HG03108 (cell line): Measurements from ENCODE around the gene NLRP6.
"Not testable (repeated sequence)": the region's sequence is repeated elsewhere in the genome, so short reads cannot be mapped to it uniquely, and the experiment has no call there.

Experiments used
- ATAC-seq: cut with Tn5 transposase; IDR thresholded peaks from one replicate; pipeline ENCODE4 v1.9.1; 2021; ENCODE audit warnings: moderate library complexity; ENCODE audit not compliant: unreplicated experiment

NLRP6 gene

DNA sequence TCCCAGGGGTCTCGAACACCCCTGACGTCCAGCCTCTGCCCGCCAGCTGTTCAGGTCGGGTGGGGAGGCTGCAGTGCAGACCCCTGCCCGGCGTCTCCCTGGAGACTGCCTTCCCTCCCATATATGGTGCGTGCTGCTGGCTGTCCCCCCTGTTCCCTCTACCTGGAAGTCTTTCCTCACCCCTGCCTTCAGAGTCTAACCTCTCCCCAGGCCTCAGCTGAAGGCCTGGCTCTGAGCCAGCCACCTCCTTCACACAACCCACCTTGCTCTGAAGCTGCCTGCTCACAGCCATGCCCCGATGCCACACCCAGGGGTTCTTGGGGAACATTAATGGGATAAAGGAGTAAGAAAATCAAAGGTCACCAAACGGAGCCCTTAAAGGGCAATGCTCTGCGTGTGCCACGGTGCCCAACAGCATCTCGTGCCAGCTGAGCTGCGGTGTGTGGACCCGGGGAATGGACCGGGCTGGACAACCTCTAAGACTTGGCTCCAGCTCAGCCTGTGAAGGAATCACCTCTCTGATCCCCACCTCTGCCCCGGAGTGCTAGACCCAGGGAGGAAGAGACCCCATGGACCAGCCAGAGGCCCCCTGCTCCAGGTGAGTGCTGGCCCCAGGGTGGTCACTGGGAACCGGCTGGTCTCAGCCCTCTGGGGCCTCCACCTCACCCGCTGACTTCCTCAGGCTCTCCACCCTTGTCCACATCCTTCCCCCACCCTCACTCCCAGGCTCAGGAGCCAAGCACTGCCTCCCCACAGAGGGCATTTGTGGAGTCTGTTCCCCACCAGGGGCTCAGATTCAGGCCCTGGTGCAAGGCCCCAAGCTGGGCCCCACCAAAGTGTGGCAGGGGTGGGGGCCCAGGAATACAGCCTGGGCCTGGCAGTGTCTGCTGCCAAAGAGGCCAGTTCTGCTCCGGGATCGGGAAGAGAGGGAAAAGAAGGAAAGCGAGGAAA lies at the start of gene NLRP6:
NLRP6 (plus strand) TSS at position 407 of the 951 bp plus-strand sequence; CDS start at position 570, 163 bp downstream.
- ATAC-seq, result no peak

DNA sequence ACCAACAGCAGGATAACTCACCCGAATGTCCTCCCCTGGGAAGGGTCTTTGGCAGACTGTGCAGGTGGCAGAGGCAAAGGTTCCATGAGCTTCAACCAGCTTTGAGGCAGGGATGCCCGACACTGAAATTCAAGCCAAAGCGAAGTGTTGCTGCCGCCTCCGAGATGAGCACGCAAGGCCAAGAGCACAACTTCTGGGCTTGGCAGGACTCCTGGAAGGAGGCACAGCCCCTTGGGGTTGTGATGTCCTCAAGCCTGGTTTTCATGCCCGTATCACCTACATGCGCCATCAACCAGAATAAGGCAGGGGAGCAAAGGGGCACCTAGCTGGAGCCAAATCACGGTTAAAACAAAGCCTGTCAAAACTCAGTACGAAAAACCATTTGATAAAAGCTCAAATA lies 47.8 kb upstream of the NLRP6 start:
- no peak for ATAC-seq

DNA sequence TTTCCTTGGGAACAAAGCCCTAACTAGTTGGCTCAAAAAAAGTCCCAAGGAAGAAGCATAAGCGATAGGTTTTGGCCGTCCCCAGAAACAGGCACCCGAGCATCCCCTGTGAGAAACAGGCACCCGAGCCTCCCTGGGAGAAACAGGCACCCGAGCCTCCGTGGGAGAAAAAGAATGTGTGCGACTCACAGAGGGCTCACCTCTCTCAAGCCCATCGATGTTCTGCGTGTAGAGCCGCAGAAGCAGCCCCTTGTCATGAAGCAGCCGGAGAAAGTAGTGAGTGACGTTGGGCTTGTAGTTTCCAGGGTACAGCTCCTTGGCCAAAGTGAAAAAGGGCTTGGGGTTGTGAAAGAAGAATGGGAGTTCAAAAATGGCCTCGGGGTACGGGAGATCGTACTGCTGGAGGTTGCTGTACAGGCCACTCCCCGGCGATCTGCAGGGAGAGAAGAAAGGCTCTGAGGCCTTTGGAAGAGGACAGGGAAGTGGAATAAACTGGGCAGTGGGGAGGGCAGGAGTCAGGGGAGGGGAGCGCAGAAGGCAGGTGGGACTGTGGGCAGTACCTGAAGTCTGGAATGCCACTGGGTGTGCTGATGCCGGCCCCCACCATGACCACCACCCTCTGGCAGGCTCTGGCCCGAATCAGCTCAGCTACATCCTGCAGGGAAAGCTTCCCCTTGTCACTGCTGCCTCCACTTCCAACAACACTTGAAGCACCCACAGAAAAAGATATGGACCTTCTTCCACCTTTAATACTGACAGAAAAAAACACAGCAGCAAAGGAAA lies 45.2 kb upstream of the NLRP6 start:
- ATAC-seq, result no peak

DNA sequence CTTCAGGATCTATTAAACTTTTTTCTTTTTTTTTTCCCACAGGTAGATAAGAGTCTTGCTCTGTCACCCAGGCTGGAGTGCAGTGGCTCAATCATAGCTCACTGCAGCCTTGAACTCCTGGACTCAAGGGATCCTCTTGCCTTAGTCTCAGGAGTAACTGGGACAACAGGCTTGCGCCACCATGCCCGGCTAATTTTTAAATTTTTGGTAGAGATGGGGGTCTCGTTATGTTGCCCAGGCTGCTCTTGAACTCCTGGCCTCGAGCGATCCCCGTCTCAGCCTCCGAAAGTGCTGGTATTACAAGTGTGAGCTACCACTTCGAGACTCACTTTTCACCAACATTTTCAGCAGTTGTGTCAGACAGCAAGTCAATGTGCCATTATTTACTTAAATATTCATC lies 43.0 kb upstream of the NLRP6 start:
- ATAC-seq, result no peak

DNA sequence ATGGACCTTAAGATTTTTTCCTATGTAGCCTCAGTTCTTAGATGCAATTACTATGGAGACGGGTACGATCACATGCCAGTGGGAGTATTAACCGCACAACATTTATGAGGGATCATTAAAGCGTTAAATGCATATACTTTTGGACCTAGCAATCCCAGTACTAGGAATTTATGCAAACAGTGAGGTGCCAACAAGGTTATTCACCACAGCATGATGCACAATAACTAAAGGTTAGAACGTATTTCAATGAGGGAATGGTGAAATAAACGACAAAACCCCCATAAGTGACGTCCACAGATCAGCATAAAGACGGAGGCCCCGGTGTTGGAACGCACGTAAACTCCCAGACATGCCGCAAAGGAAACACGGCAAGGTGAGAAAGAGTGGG lies 42.6 kb upstream of the NLRP6 start:
- peak; percentile 7 for ATAC-seq

DNA sequence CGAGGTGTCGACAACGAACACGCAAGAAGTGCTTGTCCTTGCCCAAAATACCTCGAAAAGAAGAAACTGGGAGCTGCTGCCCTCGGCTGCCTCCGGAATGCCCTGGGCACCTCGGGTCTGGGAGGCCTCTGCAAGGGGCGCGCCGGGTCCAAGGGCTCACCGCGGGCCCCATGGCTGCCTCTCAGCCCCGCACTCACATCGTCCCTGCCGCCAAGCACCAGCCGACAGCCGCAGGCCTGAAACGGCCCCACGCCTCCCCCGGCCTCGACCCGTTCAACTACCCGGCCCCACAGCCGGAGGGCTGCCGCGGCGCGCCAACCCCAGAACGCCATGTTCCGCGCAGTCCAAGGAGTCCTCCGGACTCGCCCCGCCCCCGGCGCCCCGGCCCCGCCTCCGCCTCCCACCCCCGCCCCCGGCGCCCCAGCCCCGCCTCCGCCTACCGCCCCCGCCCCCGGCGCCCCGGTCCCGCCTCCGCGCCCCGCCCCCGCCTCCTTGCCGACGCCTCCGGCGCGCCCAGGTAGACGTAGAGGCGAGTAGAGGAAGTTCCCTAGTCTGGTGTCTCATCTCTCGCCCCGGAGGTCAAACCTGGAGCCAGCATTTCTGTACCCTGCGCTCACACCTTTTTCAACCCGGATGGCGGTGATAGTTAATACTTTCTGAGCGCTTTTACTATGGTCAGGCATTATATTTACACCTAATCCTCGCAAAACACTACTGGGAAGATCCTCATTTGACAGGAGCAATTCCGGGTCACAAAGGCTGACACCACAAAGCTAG lies 42.0 kb upstream of the NLRP6 start, which contains the start of gene SIRT3:
SIRT3 (minus strand) TSS at position 346 of the 777 bp plus-strand sequence; CDS start at position 332, 14 bp downstream.
- ATAC-seq, result peak; percentile 71

DNA sequence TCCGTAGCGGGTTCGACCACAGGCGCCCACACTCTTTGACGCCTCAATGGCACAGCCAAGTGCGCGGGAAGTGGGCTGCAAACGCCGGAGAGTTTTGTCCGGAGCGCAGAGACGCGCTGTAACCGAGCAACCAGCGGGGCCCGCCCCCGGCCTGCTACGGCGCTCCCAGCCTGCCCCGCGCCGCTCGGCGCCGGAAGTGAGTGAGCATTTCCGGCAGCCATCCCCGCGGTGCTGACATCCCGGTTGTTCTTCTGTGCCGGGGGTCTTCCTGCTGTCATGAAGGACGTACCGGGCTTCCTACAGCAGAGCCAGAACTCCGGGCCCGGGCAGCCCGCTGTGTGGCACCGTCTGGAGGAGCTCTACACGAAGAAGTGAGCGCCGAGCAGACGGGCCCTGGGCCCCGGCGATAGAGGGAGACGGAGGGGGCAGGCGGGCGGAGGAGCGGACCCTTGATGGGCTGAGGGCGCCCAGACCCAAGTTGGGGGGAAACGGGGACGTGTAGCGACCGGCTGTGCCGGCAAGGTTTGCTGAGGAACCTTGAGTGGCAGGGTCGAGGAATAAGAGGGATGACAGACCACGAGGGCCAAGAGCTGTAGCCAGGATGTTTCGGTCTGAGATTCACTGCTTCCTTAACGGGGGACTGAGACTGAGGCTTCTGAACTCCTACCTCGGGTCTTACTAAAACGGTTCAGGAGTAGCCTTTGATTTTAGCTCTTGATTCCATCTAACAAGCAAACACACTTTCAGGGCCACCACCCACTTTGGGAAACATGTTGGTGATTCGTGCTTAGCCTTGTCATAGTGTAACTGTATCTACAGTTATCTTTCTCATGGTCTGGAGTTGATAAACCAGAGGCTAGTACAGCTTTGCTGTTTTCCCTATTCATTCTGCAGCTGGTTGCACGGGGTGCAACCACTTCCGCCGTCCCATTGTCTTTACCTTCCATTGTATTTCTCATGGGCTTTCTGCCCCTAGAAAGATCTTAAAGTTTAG lies 41.1 kb upstream of the NLRP6 start, which contains the start of gene PSMD13:
PSMD13 (plus strand) TSS at position 203 of the 994 bp plus-strand sequence; CDS start at position 277, 74 bp downstream.
- peak; percentile 68 for ATAC-seq

DNA sequence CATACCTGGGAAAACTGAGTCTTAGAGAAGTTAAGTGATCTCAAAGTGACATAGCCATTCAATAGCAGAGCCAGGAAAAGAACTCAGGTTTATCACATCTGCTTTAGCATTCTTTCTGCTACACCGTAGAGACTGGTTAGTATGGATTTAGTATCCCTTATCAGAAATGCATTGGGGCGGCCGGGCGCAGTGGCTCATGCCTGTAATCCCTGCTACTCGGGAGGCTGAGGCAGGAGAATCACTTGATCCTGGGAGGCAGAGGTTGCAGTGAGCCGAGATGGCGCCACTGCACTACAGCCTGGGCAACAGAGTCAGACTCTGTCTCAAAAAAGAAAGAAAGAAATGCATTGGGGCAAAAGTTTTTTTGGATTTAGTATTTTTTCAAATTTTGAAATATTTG lies 39.9 kb upstream of the NLRP6 start:
- not testable (repeated sequence) for ATAC-seq

DNA sequence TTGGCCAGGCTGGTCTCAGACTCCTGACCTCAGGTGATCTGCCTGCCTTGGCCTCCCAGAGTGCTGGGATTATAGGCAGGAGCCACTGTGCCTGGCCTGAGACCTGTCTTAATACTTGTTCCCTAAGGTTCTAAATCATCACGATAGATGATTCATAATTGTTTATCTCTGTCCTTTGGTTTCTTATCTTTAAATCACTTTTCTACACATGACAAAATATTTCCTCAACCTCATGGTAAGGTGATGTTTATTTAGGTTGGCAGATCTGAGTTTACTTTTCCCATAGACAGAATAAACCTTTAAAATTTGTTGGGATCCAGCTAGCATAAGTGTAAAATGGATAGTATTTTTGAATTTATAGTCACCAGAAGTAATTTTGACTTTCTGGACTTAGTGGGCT lies 37.9 kb upstream of the NLRP6 start:
- ATAC-seq, result no peak

DNA sequence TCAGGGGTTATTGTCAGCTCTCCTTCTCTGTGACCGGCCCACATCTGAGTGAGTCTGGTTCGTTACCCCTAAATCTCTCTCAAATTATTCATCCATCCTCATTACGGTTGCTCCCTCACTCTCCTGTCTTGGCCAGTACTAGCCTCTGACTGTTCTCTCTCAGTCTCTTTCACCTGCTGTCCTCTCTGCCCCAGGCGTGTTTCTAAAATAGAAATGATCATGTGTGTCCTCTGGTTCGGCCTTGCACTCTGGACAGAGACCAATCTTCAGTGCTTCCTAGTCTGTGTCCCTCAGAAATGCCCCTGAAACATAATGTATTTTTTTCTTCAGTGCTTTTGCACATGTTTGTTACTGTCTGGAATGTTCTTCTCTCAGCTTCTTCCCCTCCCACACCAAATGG lies 36.6 kb upstream of the NLRP6 start:
- no peak for ATAC-seq

DNA sequence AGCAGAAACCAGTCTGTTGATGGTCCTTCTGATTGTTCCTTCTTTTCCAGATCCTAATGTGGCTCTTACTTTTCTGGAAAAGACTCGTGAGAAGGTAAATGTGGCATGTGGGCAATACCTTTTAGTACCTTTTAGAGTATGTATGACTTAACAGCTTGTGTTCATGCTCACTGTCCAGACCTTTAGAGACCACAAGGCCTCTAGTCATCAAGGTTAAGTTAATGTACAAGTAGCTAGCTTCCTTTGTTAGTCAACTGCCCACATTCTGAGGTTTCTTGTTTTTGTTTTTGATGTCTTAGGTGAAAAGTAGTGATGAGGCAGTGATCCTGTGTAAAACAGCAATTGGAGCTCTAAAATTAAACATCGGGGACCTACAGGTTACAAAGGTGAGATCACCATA lies 33.8 kb upstream of the NLRP6 start:
- no peak for ATAC-seq

DNA sequence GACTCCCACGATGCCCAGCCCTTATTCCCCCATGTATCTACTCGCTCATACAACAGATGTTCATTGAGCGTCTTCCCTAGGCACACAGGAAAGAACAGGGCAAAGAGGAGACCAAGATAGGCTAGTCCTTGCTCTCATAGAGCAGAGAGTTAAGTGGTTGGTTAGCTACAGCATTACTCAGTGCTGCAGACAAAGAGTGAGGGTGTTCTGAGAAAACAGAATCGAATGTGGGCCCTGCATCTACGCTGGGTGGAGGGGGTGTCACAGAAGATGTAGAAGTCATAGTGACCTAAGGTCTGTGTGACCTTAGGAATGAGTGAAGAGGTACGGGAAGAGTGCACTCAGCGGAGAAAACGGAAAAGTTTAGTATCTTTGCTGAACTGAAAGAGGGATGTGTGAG lies 29.1 kb upstream of the NLRP6 start:
- no peak for ATAC-seq

DNA sequence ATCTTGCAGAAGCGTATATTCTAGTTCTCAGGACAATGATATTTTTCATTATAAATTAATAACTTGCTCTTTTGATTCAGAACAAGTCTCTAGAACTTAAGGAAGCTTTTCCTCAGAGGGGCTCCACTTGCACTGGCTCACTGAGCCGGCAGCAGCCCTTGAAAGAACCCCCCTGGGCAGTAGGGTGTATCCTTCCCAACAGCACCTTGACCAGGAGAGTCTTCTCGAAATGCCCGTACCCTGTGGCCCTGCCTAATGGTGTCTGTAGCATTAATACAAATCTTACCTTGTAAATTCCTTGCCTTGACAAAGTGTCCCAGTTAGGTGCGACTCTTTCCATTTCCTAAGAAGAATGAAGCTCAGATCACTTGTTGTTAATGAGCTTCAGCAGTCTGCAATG lies 27.9 kb upstream of the NLRP6 start:
- no peak for ATAC-seq

DNA sequence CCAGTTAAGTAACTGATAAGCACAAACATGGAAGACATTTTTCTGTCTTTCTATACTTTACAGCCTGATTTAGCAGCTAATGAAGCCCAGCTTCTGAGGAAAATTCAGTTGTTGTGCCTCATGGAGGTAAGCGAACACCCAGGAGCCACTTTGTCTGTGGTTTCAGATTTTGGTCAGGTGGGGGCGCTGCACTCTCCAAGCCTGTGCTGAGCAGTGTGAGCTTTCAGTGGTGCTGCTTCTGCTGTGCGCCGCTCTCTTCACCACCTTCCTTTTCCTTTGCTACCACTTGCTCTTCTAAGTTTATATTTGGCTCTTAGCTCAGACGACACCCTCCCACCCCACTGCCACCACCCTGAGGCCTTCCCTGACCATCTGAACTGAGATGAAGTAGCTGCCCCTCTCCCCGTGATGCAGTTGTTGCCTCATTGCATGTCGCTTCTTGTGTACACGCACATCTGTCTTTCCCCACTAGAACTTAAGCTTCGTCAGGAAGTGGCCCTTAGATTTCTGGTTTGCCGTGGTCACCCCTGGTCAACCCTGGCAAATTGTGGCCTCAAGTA lies 27.4 kb upstream of the NLRP6 start:
- peak; percentile 50 for ATAC-seq

DNA sequence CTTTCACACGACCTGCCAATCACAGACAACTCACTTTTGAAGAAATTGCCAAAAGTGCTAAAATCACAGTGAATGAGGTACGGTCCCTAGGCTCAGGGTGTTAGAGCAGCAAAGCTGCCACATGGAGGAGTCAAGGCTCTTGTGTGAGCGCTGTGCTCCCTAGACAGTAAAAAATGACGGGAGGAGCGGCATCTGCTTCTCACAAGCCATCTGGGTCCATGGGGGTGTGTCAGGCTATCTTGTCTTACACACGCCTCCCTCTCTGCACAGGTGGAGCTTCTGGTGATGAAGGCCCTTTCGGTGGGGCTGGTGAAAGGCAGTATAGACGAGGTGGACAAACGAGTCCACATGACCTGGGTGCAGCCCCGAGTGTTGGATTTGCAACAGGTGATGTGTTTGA lies 26.7 kb upstream of the NLRP6 start:
- ATAC-seq, result no peak

DNA sequence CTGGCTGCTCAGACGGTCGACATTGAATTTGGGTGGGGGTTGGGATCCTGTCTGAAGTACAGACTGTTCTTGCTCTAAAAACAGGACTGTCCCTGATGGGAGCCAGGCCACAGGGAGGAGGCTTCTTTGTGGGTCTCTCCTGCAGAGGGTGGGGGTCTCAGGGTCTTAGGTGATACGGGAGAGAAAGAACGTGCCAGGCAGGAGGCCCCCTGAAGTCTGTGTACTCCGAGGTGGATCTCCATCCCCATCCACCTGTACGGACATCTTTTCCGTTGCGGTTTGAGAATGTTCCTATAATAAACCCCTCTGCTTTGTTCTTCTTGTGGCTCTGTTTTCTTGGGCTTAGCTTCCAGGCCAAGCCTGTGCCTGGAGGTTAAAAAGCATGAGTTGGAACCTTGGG lies 25.5 kb upstream of the NLRP6 start:
- ATAC-seq, result no peak

DNA sequence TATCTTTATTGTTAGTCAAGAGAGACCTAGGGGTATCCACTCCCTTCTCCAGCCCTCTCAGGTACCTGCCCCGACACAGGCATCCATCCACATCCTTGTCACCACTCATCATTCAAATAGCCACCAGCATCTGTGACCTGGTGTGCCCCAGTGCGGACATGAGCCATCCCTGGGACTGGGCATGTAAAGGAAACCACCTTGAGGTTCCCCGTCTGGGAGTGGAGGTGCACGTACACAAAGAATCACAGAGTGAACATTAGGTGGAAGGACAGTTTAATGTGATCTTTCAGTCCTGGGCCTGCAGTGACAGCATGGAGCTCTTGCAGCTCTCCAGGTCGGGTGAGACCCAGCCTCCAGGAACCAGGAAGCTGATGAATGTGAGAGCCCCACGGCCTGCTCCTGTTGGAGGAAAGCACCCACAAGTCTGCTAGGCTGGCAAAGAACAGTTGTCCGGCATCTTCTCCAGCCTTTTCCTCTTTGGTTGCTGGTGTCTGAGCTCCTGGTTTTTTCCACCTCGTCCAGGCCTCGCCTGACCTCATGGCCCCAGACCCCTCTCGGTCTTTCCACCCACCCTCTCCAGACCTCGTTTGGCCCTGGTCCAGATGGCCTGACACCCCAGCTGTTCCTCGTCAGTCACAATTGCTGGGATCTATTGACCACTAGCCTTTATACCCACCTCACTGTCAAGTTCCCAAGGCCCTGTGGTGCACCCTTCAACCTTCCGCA lies 24.9 kb upstream of the NLRP6 start:
- no peak for ATAC-seq

DNA sequence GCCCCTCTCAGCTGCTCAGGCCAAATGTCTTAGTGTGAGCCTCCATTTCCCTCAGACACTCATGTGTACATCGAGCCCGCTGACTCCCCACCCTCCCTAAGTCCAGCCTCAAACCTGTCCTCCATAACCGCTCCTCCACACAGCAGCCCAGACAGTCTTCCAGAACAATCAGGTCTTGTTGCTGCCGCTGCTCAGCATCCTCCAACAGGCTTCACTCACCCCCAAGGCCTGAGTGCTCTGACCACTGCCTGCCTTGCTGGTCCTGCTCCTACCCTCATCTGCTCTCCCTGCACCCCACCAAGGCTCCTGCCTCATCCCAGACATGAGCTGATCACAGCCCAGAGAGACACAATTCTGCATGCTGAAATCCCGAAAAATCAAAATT lies 24.3 kb upstream of the NLRP6 start:
- ATAC-seq, result no peak

DNA sequence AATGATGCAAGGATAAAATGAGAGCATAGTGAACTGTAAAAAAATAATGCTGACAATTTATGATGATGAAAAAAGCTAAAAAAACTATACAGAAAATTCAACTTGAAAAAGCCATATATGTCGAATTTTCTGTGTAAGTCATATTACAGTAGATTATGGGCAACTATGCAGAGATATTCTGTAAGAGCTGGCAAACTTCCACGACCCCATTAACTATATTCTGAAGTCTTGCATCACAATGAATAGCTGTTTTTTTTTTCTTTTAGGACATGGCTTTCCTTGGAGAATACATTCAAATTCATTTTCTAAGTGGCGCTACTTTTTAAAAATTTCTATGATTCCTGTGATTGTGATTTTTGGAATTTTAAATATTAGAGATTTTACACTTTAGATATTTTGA lies 23.0 kb upstream of the NLRP6 start:
- ATAC-seq, result no peak
